Gastrocnemius medialis (tissue), 4 donors: Measurements from ENCODE around the gene SPOCK1.

Experiments
- CTCF ChIP-seq, 5 experiments: fragments of 450-650 bp in 3 of 5; fragments of 200-600 bp in 2 of 5; sonication (generic) in 2 of 5; IDR thresholded peaks in 4 of 5; conservative IDR thresholded peaks in 1 of 5; 1 replicate in 4 of 5; 2 replicates in 1 of 5; pipeline ENCODE4 v1.5.1; 2016 to 2019; ENCODE audit warnings: antibody characterized with exemption in 5 of 5, mild to moderate bottlenecking in 3 of 5, moderate library complexity in 3 of 5
- POLR2A ChIP-seq, 2 donors: fragments of 450-650 bp; IDR thresholded peaks; one replicate each; pipeline ENCODE4 v1.6.1; 2017; ENCODE audit warnings: antibody characterized with exemption in 2 of 2, mild to moderate bottlenecking in 2 of 2, moderate library complexity in 2 of 2

- TF ChIP-seq CTCF (IDR thresholded peaks at IDR 0.05 in 4 of 5, conservative IDR thresholded peaks at IDR 0.05 in 1 of 5) (no peak), POLR2A (IDR thresholded peaks at IDR 0.05) (no peak)
These were observed 110.1 kb downstream of the SPOCK1 start for GRCh38 chr5:137389042-137389441.
